Measurements from ENCODE around the gene MYLK. TPM values are rescaled to one million over a fixed set of nuclear protein-coding genes. Genes with fewer than 3 reads are reported as not detected.

The MYLK gene
- polyA plus RNA-seq, 3 donors = 0.35 to 1.3 (median 0.51) TPM

- H3K4me1 ChIP-seq (ENCODE audit: control insufficient read depth in 1 of 2, insufficient read depth in 2 of 2, low read length in 2 of 2) = no peaks in the 10 kb centered on the region
- no peak for DNase-seq
- H2AFZ ChIP-seq (ENCODE audit: insufficient read depth, low read depth, low read length, poor library complexity, severe bottlenecking) = no peak overlapping the region
- H3K4me3 Mint-ChIP-seq = no peak overlapping the region
- H4K20me1 ChIP-seq (ENCODE audit: insufficient read depth, low read length) = no peaks in the 10 kb centered on the region
- H3K4me1 Mint-ChIP-seq = no peaks in the 10 kb centered on the region
- H3K79me2 ChIP-seq (ENCODE audit: insufficient read depth, low read length) = no peaks in the 10 kb centered on the region
- TF ChIP-seq, protein P1, sequence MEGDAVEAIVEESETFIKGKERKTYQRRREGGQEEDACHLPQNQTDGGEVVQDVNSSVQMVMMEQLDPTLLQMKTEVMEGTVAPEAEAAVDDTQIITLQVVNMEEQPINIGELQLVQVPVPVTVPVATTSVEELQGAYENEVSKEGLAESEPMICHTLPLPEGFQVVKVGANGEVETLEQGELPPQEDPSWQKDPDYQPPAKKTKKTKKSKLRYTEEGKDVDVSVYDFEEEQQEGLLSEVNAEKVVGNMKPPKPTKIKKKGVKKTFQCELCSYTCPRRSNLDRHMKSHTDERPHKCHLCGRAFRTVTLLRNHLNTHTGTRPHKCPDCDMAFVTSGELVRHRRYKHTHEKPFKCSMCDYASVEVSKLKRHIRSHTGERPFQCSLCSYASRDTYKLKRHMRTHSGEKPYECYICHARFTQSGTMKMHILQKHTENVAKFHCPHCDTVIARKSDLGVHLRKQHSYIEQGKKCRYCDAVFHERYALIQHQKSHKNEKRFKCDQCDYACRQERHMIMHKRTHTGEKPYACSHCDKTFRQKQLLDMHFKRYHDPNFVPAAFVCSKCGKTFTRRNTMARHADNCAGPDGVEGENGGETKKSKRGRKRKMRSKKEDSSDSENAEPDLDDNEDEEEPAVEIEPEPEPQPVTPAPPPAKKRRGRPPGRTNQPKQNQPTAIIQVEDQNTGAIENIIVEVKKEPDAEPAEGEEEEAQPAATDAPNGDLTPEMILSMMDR (IDR thresholded peaks at IDR 0.05) = no peak
- H3K9me3 ChIP-seq (replicated peaks in 1 of 2; ENCODE audit: control insufficient read depth in 1 of 2, insufficient read depth in 1 of 2, low read length in 2 of 2) = no peaks in the 10 kb centered on the region
- no peaks in the 10 kb centered on the region for H3K9me3 Mint-ChIP-seq
- H3K27me3 Mint-ChIP-seq (ENCODE audit: low read depth in 3 of 3) = peaks cover 0 to 6% (median 1%) of the 10 kb centered on the region in 3 donors
- WGBS (ENCODE audit: insufficient coverage) = 79% methylated on average over 3 of the region's 3 CpGs
- no peaks in the 10 kb centered on the region for H3K36me3 ChIP-seq (replicated peaks in 1 of 2; ENCODE audit: control insufficient read depth in 1 of 2, insufficient read depth in 2 of 2, low read length in 2 of 2)
- H3K4me3 ChIP-seq (replicated peaks in 1 of 3; ENCODE audit: low read depth in 2 of 3, low read length in 3 of 3) = no peak overlapping the region
- H3K36me3 Mint-ChIP-seq = no peaks in the 10 kb centered on the region
- H3K27me3 ChIP-seq (ENCODE audit: control insufficient read depth in 2 of 2, insufficient read depth in 2 of 2, low read length in 2 of 2) = no peaks in the 10 kb centered on the region
- no peak overlapping the region for H3K9ac ChIP-seq (ENCODE audit: insufficient read depth, low read length, poor library complexity, severe bottlenecking)
- no peak overlapping the region for H3K27ac ChIP-seq (ENCODE audit: low read depth in 1 of 2, low read length in 2 of 2)
- intact Hi-C loops (cut with micrococcal nuclease) = no loop called here
- no peak overlapping the region for H3K27ac Mint-ChIP-seq
- no peak overlapping the region for H3K4me2 ChIP-seq (replicated peaks; ENCODE audit: extremely low read depth, low read length, poor library complexity, severe bottlenecking)
Measured at GRCh38 chr3:123791073-123791370, 93.1 kb downstream of the MYLK start.

GRCh38 chr3:123790254-123791072 is 93.7 kb downstream of the MYLK start:
- H3K9ac ChIP-seq (ENCODE audit: insufficient read depth, low read length, poor library complexity, severe bottlenecking) = no peak overlapping the region
- DNase-seq = no peak
- intact Hi-C loops (cut with micrococcal nuclease) = no loop called here
- no peaks in the 10 kb centered on the region for H3K9me3 ChIP-seq (replicated peaks in 1 of 2; ENCODE audit: control insufficient read depth in 1 of 2, insufficient read depth in 1 of 2, low read length in 2 of 2)
- TF ChIP-seq, protein P1 (IDR thresholded peaks at IDR 0.05) = no peak
- no peaks in the 10 kb centered on the region for H3K36me3 Mint-ChIP-seq
- H3K36me3 ChIP-seq (replicated peaks in 1 of 2; ENCODE audit: control insufficient read depth in 1 of 2, insufficient read depth in 2 of 2, low read length in 2 of 2) = no peaks in the 10 kb centered on the region
- no peaks in the 10 kb centered on the region for H3K4me1 ChIP-seq (ENCODE audit: control insufficient read depth in 1 of 2, insufficient read depth in 2 of 2, low read length in 2 of 2)
- H3K4me3 ChIP-seq (replicated peaks in 1 of 3; ENCODE audit: low read depth in 2 of 3, low read length in 3 of 3) = no peak overlapping the region
- peaks cover 0 to 6% (median 1%) of the 10 kb centered on the region in 3 donors for H3K27me3 Mint-ChIP-seq (ENCODE audit: low read depth in 3 of 3)
- 86% methylated on average over 5 of the region's 9 CpGs for WGBS (ENCODE audit: insufficient coverage)
- H3K27ac ChIP-seq (ENCODE audit: low read depth in 1 of 2, low read length in 2 of 2) = no peak overlapping the region
- H3K27me3 ChIP-seq (ENCODE audit: control insufficient read depth in 2 of 2, insufficient read depth in 2 of 2, low read length in 2 of 2) = no peaks in the 10 kb centered on the region
- no peaks in the 10 kb centered on the region for H3K4me1 Mint-ChIP-seq
- H3K4me3 Mint-ChIP-seq = no peak overlapping the region
- H4K20me1 ChIP-seq (ENCODE audit: insufficient read depth, low read length) = no peaks in the 10 kb centered on the region
- H3K27ac Mint-ChIP-seq = no peak overlapping the region
- no peaks in the 10 kb centered on the region for H3K79me2 ChIP-seq (ENCODE audit: insufficient read depth, low read length)
- no peak overlapping the region for H2AFZ ChIP-seq (ENCODE audit: insufficient read depth, low read depth, low read length, poor library complexity, severe bottlenecking)
- H3K4me2 ChIP-seq (replicated peaks; ENCODE audit: extremely low read depth, low read length, poor library complexity, severe bottlenecking) = no peak overlapping the region
- H3K9me3 Mint-ChIP-seq = no peaks in the 10 kb centered on the region

Measured in CD14-positive monocyte (primary cell).